DND-41 (cell line): ENCODE data around the gene HTR3C.

Experiments used
- ATAC-seq: fragments of 200-7000 bp; cut with Tn5 transposase; 3 replicates; pipeline ENCODE4 v1.9.1; 2021; ENCODE audit warnings: low read depth; ENCODE audit not compliant: insufficient read depth
- DNase-seq: peaks from one replicate; pipeline ENCODE4 v3.0.0-alpha.2; 2020
- H2AFZ ChIP-seq: 2 replicates; pipeline ENCODE4 v1.6.0; 2012; ENCODE audit warnings: low read depth, low read length
- H3K27ac ChIP-seq: 2 replicates; pipeline ENCODE4 v1.5.1; 2012; ENCODE audit warnings: low read length, inconsistent platforms
- H3K27me3 ChIP-seq: fragments of 200-600 bp; sonication (generic); 2 replicates; pipeline ENCODE4 v1.6.0; 2012; ENCODE audit warnings: low read length, mild to moderate bottlenecking, inconsistent platforms; ENCODE audit not compliant: insufficient read depth, poor library complexity
- H3K36me3 ChIP-seq: 2 replicates; pipeline ENCODE4 v1.5.1; 2012; ENCODE audit warnings: low read length, inconsistent platforms; ENCODE audit not compliant: insufficient read depth
- H3K4me1 ChIP-seq: 2 replicates; pipeline ENCODE4 v1.5.1; 2012; ENCODE audit warnings: mild to moderate bottlenecking, low read length; ENCODE audit not compliant: insufficient read depth
- H3K4me2 ChIP-seq: 2 replicates; pipeline ENCODE4 v1.6.0; 2012; ENCODE audit warnings: mild to moderate bottlenecking, moderate library complexity, low read length, inconsistent platforms; ENCODE audit not compliant: insufficient read depth
- H3K4me3 ChIP-seq, 2 experiments: fragments of 200-600 bp in 1 of 2; shearing (Covaris generic) in 1 of 2; 2 replicates each; pipeline ENCODE4 v1.5.1; 2012 to 2016; ENCODE audit warnings: inconsistent platforms in 2 of 2, low read length in 2 of 2, mild to moderate bottlenecking in 2 of 2, low read depth in 1 of 2, moderate library complexity in 1 of 2
- H3K79me2 ChIP-seq: 2 replicates; pipeline ENCODE4 v1.6.0; 2012; ENCODE audit warnings: low read length, inconsistent platforms; ENCODE audit not compliant: insufficient read depth
- H3K9ac ChIP-seq: 2 replicates; pipeline ENCODE4 v1.6.0; 2012; ENCODE audit warnings: low read depth, mild to moderate bottlenecking, inconsistent platforms, low read length, moderate library complexity
- H3K9me3 ChIP-seq: 2 replicates; pipeline ENCODE4 v1.5.1; 2012; ENCODE audit warnings: low read length, moderate library complexity, mild to moderate bottlenecking, inconsistent platforms; ENCODE audit not compliant: insufficient read depth, severe bottlenecking
- H4K20me1 ChIP-seq: 2 replicates; pipeline ENCODE4 v1.6.0; 2012; ENCODE audit warnings: low read length; ENCODE audit not compliant: insufficient read depth
- EZH2 ChIP-seq: IDR thresholded peaks from 3 replicates; pipeline ENCODE4 v1.6.1; 2012; ENCODE audit warnings: borderline replicate concordance, low read depth, mild to moderate bottlenecking, moderate library complexity, low read length, inconsistent platforms; ENCODE audit not compliant: severe bottlenecking
- TF ChIP-seq, protein P1 (sequence below): IDR thresholded peaks from 2 replicates; pipeline ENCODE4 v1.5.1; 2012; ENCODE audit warnings: borderline replicate concordance, low read length, moderate library complexity, mild to moderate bottlenecking; ENCODE audit not compliant: poor library complexity, severe bottlenecking; ENCODE audit errors: extremely low read depth

Gene HTR3C

GRCh38 chr3:184050217-184050847 is 2.5 kb upstream of the HTR3C start:
- DNase-seq (no peak), ATAC-seq (no peak)
- no peak overlapping the region for H2AFZ ChIP-seq
- no peaks in the 10 kb centered on the region for H3K9me3 ChIP-seq
- H3K36me3 ChIP-seq, result no peaks in the 10 kb centered on the region
- peaks cover 17% of the 10 kb centered on the region for H3K27me3 ChIP-seq
- H3K27ac ChIP-seq, result no peak overlapping the region
- H3K4me1 ChIP-seq, result no peaks in the 10 kb centered on the region
- H4K20me1 ChIP-seq, result no peaks in the 10 kb centered on the region
- TF ChIP-seq, protein P1, sequence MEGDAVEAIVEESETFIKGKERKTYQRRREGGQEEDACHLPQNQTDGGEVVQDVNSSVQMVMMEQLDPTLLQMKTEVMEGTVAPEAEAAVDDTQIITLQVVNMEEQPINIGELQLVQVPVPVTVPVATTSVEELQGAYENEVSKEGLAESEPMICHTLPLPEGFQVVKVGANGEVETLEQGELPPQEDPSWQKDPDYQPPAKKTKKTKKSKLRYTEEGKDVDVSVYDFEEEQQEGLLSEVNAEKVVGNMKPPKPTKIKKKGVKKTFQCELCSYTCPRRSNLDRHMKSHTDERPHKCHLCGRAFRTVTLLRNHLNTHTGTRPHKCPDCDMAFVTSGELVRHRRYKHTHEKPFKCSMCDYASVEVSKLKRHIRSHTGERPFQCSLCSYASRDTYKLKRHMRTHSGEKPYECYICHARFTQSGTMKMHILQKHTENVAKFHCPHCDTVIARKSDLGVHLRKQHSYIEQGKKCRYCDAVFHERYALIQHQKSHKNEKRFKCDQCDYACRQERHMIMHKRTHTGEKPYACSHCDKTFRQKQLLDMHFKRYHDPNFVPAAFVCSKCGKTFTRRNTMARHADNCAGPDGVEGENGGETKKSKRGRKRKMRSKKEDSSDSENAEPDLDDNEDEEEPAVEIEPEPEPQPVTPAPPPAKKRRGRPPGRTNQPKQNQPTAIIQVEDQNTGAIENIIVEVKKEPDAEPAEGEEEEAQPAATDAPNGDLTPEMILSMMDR, result no peak
- no peak for TF ChIP-seq EZH2
- no peak overlapping the region for H3K9ac ChIP-seq
- H3K4me2 ChIP-seq, result no peak overlapping the region
- H3K4me3 ChIP-seq, result no peak overlapping the region
- H3K79me2 ChIP-seq, result no peaks in the 10 kb centered on the region

DNA sequence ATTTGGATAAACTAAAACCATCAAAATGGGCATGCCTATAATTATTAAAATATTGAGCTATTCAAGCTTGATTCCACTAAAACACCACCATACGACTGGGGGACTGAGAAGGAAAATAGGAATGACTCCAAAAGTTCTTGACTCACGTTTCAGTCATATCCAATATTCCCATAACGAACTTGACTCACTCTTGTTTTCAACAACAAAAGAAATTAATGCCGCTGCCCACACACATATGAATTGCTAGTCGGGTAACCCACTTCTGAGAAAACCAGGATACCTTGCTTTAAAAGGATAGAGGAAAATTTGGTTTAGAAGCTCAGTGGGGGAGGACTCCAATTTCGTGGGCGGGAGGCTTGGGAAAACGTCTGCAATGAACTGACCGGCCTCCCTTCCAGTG is 5.2 kb downstream of the HTR3C start:
- ATAC-seq (no peak), DNase-seq (no peak)
- Histone ChIP-seq H2AFZ (no peak overlapping the region), H3K9ac (no peak overlapping the region), H3K27ac (no peak overlapping the region), H3K4me2 (no peak overlapping the region), H3K36me3 (no peaks in the 10 kb centered on the region), H3K27me3 (peaks cover 10% of the 10 kb centered on the region), H4K20me1 (no peaks in the 10 kb centered on the region), H3K9me3 (no peaks in the 10 kb centered on the region), H3K4me3 (no peak overlapping the region), H3K4me1 (no peaks in the 10 kb centered on the region), H3K79me2 (no peaks in the 10 kb centered on the region)
- TF ChIP-seq, protein P1, result no peak

- Histone ChIP-seq H3K9me3 (no peaks in the 10 kb centered on the region), H3K9ac (no peak overlapping the region), H3K36me3 (no peaks in the 10 kb centered on the region), H3K4me1 (no peaks in the 10 kb centered on the region), H4K20me1 (no peaks in the 10 kb centered on the region), H3K27me3 (peaks cover 6% of the 10 kb centered on the region), H3K4me3 (no peak overlapping the region), H2AFZ (no peak overlapping the region), H3K79me2 (no peaks in the 10 kb centered on the region), H3K4me2 (no peak overlapping the region), H3K27ac (no peak overlapping the region)
- DNase-seq, result no peak
- TF ChIP-seq, protein P1, result no peak
- TF ChIP-seq EZH2, result no peak
- no peak for ATAC-seq
Observed at GRCh38 chr3:184059424-184059823, 6.6 kb downstream of the HTR3C start.

DNA sequence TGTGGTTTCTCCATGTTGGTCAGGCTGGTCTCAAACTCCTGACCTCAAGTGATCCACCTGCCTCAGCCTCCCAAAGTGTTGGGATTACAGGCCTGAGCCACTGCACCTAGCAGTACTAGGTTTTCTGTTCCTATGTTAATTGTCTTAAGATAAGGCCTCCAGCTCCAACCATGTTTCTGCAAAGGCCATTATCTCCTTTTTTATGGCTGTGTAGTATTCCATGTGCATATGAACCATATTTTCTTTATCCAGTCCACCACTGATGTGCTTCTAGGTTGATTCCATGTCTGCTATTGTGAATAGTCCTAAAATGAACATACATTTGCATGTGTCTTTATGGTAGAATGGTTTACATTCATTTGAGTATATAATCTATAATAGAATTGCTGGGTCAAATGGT is 9.8 kb downstream of the HTR3C start:
- H3K9ac ChIP-seq, result no peak overlapping the region
- no peak for TF ChIP-seq EZH2
- TF ChIP-seq, protein P1, result no peak

More for the DNA sequence above, 9.8 kb downstream of the HTR3C start:
- Histone ChIP-seq H4K20me1 (no peaks in the 10 kb centered on the region), H3K27me3 (no peaks in the 10 kb centered on the region), H3K9me3 (no peaks in the 10 kb centered on the region), H3K79me2 (no peaks in the 10 kb centered on the region), H3K4me3 (no peak overlapping the region), H3K4me2 (no peak overlapping the region), H3K36me3 (no peaks in the 10 kb centered on the region), H3K27ac (no peak overlapping the region), H3K4me1 (no peaks in the 10 kb centered on the region), H2AFZ (no peak overlapping the region)
- DNase-seq (no peak), ATAC-seq (no peak)
